GM12873 (cell line): Measurements from ENCODE around the gene VAMP8.

Experiments
- CTCF ChIP-seq: IDR thresholded peaks from 2 replicates; pipeline ENCODE4 v1.5.1; 2012; ENCODE audit warnings: low read depth, mild to moderate bottlenecking, moderate library complexity, low read length, control low read depth; ENCODE audit not compliant: insufficient read depth; ENCODE audit errors: missing control alignments

VAMP8 gene

GRCh38 chr2:85560812-85561279 lies 16.5 kb upstream of the VAMP8 start:
- no peak for TF ChIP-seq CTCF

GRCh38 chr2:85561280-85562212 lies 15.8 kb upstream of the VAMP8 start, which contains the start of gene GGCX:
Gene GGCX (minus strand): TSS chr2:85561493. CDS start chr2:85561428, 65 bp downstream.
- TF ChIP-seq CTCF = no peak

- TF ChIP-seq CTCF = no peak
Observed at GRCh38 chr2:85564144-85564563, 13.2 kb upstream of the VAMP8 start.

- TF ChIP-seq CTCF = no peak
Observed at GRCh38 chr2:85566265-85566664, 11.1 kb upstream of the VAMP8 start.

DNA sequence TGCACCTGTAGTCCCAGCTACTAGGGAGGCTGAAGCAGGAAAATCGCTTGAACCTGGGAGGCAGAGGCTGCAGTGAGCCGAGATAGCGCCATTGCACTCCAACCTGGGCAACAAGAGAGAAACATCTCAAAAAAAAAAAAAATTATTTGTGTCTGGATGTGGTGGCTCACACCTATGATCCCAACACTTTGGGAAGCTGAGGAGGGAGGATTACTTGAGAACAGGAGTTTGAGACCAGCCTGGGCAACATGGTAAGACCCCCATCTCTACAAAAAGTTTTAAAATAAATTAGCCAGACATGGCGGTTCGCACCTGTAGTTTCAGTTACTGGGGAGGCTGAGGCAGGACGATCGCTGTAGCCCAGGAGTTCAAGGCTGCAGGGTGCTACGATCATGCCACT lies 1.6 kb upstream of the VAMP8 start:
- TF ChIP-seq CTCF = no peak

- TF ChIP-seq CTCF = no peak
Observed at GRCh38 chr2:85577063-85577385, 362 bp upstream of the VAMP8 start.

DNA sequence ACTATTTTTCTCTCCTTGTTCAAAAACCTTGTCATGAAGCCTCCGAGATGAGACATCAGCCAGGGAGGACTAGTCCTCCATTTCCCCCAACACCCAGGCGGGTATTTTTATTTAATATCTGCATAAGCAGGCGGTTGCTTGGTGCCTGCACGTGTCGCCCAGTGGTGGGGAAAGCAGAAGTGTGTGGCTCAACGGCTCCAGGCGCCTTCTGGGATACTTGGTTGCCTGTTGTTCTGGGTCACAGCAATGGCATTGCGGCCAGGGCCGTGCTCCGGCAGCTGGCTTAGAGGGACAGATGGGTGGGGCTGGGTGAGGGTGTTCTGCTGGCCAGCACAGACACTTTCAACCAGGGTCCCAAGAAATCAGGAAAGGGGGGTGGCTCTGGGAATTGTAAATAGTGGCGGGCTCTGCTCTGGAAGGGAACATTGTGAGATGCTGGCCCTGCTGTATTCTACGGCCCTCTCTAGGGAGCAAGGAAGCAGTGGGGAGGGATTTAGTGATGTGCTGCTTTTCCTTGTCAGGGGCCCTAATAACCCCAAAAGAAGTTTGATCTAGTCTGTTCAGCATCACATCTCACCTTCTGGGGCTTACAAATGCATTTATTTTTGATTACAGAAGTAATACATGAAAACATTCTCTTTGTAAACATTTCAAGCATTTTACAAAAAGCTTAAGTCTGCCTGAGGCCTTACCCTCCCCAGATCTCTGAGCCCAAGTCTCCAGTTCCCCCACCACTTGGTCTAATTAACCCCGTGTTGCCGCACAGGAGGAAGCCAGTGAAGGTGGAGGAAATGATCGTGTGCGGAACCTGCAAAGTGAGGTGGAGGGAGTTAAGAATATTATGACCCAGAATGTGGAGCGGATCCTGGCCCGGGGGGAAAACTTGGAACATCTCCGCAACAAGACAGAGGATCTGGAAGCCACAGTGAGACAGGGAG lies 1.1 kb downstream of the VAMP8 start:
- TF ChIP-seq CTCF = no peak
